Esophagus squamous epithelium (tissue), 5 donors: ENCODE data around the gene UQCRC1. TPM values are rescaled to one million over a fixed set of nuclear protein-coding genes. Genes with fewer than 3 reads are reported as not detected.
A peak's percentile ranks its signal among the peaks of the same experiment; 100 is the strongest.

Experiments used
- DNase-seq: peaks from one replicate; lab custom pipeline; 2025; lab: John Stamatoyannopoulos, UW
- H3K27ac ChIP-seq, 4 donors: fragments of 200-600 bp; sonication (generic); one replicate each; pipeline ENCODE4 v1.5.1; 2016 to 2019; ENCODE audit warnings: mild to moderate bottlenecking in 1 of 4
- H3K27me3 ChIP-seq, 4 donors: fragments of 200-600 bp; sonication (generic); 1 replicate in 3 of 4; 2 replicates in 1 of 4; pipeline versions ENCODE4 v1.5.1 to v1.6.0; 2017 to 2021; ENCODE audit warnings: antibody characterized with exemption in 1 of 4
- H3K36me3 ChIP-seq, 3 donors: fragments of 200-600 bp; sonication (generic); one replicate each; pipeline ENCODE4 v1.5.1; 2016 to 2019
- H3K4me1 ChIP-seq, 3 donors: fragments of 200-600 bp; sonication (generic); one replicate each; pipeline ENCODE4 v1.5.1; 2017 to 2019
- H3K4me3 ChIP-seq, 4 donors: fragments of 200-600 bp; sonication (generic); 1 replicate in 3 of 4; 2 replicates in 1 of 4; pipeline ENCODE4 v1.5.1; 2016 to 2019; ENCODE audit warnings: mild to moderate bottlenecking in 2 of 4, moderate library complexity in 1 of 4
- H3K9me3 ChIP-seq, 3 donors: fragments of 200-600 bp; sonication (generic); one replicate each; pipeline ENCODE4 v1.5.1; 2016 to 2019
- CTCF ChIP-seq, 6 experiments: fragments of 450-650 bp in 4 of 6; fragments of 200-600 bp in 2 of 6; sonication (generic) in 2 of 6; IDR thresholded peaks; one replicate each; pipeline ENCODE4 v1.5.1; 2016 to 2019; ENCODE audit warnings: antibody characterized with exemption in 6 of 6, mild to moderate bottlenecking in 4 of 6, moderate library complexity in 4 of 6
- POLR2A ChIP-seq, 4 donors: fragments of 450-650 bp; IDR thresholded peaks; one replicate each; pipeline ENCODE4 v1.6.1; 2017; ENCODE audit warnings: antibody characterized with exemption in 4 of 4, mild to moderate bottlenecking in 4 of 4, moderate library complexity in 3 of 4
- WGBS, 2 donors: methylation state at CpG; one replicate each; pipeline ENCODE4 v1.1.5; 2018; 5-methylcytosine and 5-hydroxymethylcytosine counted together
- intact Hi-C: fragments of 100-400 bp; cut with DNase I; formaldehyde crosslinking; loops from one replicate; pipeline ENCODE4 v1.15.0; 2022
- total RNA-seq, 4 donors: library from RNA; depleted of rRNA; stranded (reverse); fragments of >200 nt; gene quantifications; one replicate each; pipeline ENCODE4 v1.1.0, GENCODE V29; 2016
- donor health status: DM: yes; HTN: yes; CAD: no.

UQCRC1 gene
- total RNA-seq = 100 to 1,000 TPM; 213 to 471 (median 356) TPM

- WGBS, 2 donors = 10 to 11% methylated on average over 20 to 23 of the region's 86 CpGs
- TF ChIP-seq POLR2A (IDR thresholded peaks at IDR 0.05) (peak in 3 of 4 donors; percentile 65 to 90 (median 80)), CTCF (IDR thresholded peaks at IDR 0.05) (peak; percentile 67 to 94 (median 83))
- intact Hi-C loops = no loop called here
Observed at GRCh38 chr3:48609088-48610005, at the start of gene UQCRC1. Gene UQCRC1 (minus strand): TSS chr3:48609646. CDS start chr3:48609620, 26 bp downstream.

GRCh38 chr3:48656841-48657281 is 47.4 kb upstream of the UQCRC1 start:
- no peaks in the 10 kb centered on the region for H3K9me3 ChIP-seq
- TF ChIP-seq CTCF (IDR thresholded peaks at IDR 0.05) = no peak
- no peak for TF ChIP-seq POLR2A (IDR thresholded peaks at IDR 0.05)
- H3K36me3 ChIP-seq = no peaks in the 10 kb centered on the region
- H3K27ac ChIP-seq = peak overlapping the region in 3 of 4 donors; percentile 43 to 86 (median 76)
- 54 to 69% methylated on average over 13 to 31 of the region's 45 CpGs for WGBS, 2 donors
- peaks cover 0 to 58% (median under 1%) of the 10 kb centered on the region in 4 donors for H3K27me3 ChIP-seq
- peak overlapping the region; percentile 42 to 76 (median 53) for H3K4me3 ChIP-seq
- intact Hi-C loops = no loop called here
- H3K4me1 ChIP-seq = peaks cover 20 to 29% (median 24%) of the 10 kb centered on the region in 3 donors
- DNase-seq = no peak

More at GRCh38 chr3:48609088-48610005, at the start of gene UQCRC1:
- Histone ChIP-seq H3K36me3 (peaks cover 14 to 28% (median 22%) of the 10 kb centered on the region in 3 donors), H3K4me1 (peaks cover 5 to 42% (median 9%) of the 10 kb centered on the region in 3 donors), H3K27me3 (no peaks in the 10 kb centered on the region), H3K9me3 (no peaks in the 10 kb centered on the region), H3K4me3 (peak within 1 kb of the TSS; percentile 85 to 97 (median 90)), H3K27ac (peak within 1 kb of the TSS; percentile 93 to 96 (median 94))
- DNase-seq = peak; percentile 33

GRCh38 chr3:48656061-48656840 is 46.8 kb upstream of the UQCRC1 start:
- intact Hi-C loops = no loop called here
- Histone ChIP-seq H3K36me3 (no peaks in the 10 kb centered on the region), H3K4me1 (peaks cover 14 to 23% (median 20%) of the 10 kb centered on the region in 3 donors), H3K27me3 (peaks cover 0 to 52% (median 0%) of the 10 kb centered on the region in 4 donors), H3K4me3 (peak overlapping the region; percentile 42 to 76 (median 53)), H3K27ac (peak overlapping the region; percentile 43 to 86 (median 70)), H3K9me3 (no peaks in the 10 kb centered on the region)
- DNase-seq = no peak
- TF ChIP-seq POLR2A (IDR thresholded peaks at IDR 0.05) (no peak), CTCF (IDR thresholded peaks at IDR 0.05) (peak; percentile 60 to 86 (median 76))
- 0 to 1% methylated on average over 4 to 29 of the region's 94 CpGs for WGBS, 2 donors

- intact Hi-C loops = no loop called here
- WGBS, 2 donors = 50% methylated on average over 4 of the region's 30 CpGs; no CpG with 5 or more reads in 1 of the 2 donors
Observed at GRCh38 chr3:48655606-48656005, 46.2 kb upstream of the UQCRC1 start.

More at GRCh38 chr3:48655606-48656005, 46.2 kb upstream of the UQCRC1 start:
- DNase-seq = no peak
- Histone ChIP-seq H3K4me1 (peaks cover 13 to 19% (median 16%) of the 10 kb centered on the region in 3 donors), H3K4me3 (peak overlapping the region; percentile 42 to 76 (median 53)), H3K27ac (peak overlapping the region; percentile 43 to 86 (median 70)), H3K36me3 (no peaks in the 10 kb centered on the region), H3K9me3 (no peaks in the 10 kb centered on the region), H3K27me3 (peaks cover 0 to 46% (median 0%) of the 10 kb centered on the region in 4 donors)
- no peak for TF ChIP-seq CTCF (IDR thresholded peaks at IDR 0.05)
- no peak for TF ChIP-seq POLR2A (IDR thresholded peaks at IDR 0.05)
